ENCODE results near the gene FOXP4. TPM values are rescaled to one million over a fixed set of nuclear protein-coding genes. Genes with fewer than 3 reads are reported as not detected.

Gene FOXP4
- total RNA-seq, 1 donor from 2014 or later: 40.7 TPM

- CTCF ChIA-PET: no interaction called here
- Mint-ChIP-seq H3K36me3 (ENCODE audit: low read depth) (no peaks in the 10 kb centered on the region), H3K4me1 (no peaks in the 10 kb centered on the region), H3K9me3 (no peaks in the 10 kb centered on the region), H3K27me3 (peaks cover 27% of the 10 kb centered on the region), H3K4me3 (no peak overlapping the region), H3K27ac (no peak overlapping the region)
- intact Hi-C loops (cut with micrococcal nuclease): no loop called here
- TF ChIP-seq, protein P1, sequence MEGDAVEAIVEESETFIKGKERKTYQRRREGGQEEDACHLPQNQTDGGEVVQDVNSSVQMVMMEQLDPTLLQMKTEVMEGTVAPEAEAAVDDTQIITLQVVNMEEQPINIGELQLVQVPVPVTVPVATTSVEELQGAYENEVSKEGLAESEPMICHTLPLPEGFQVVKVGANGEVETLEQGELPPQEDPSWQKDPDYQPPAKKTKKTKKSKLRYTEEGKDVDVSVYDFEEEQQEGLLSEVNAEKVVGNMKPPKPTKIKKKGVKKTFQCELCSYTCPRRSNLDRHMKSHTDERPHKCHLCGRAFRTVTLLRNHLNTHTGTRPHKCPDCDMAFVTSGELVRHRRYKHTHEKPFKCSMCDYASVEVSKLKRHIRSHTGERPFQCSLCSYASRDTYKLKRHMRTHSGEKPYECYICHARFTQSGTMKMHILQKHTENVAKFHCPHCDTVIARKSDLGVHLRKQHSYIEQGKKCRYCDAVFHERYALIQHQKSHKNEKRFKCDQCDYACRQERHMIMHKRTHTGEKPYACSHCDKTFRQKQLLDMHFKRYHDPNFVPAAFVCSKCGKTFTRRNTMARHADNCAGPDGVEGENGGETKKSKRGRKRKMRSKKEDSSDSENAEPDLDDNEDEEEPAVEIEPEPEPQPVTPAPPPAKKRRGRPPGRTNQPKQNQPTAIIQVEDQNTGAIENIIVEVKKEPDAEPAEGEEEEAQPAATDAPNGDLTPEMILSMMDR (IDR thresholded peaks at IDR 0.05): no peak
- POLR2A ChIA-PET: interaction anchor here (0.7 kb wide), 1 partner anchor 198 kb away, joined by 5 read pairs; no protein-coding TSS in a partner anchor
- ATAC-seq (ENCODE audit: low read depth): no peak
- no peak for DNase-seq
These were observed 84.8 kb downstream of the FOXP4 start for GRCh38 chr6:41630946-41631345.

DNA sequence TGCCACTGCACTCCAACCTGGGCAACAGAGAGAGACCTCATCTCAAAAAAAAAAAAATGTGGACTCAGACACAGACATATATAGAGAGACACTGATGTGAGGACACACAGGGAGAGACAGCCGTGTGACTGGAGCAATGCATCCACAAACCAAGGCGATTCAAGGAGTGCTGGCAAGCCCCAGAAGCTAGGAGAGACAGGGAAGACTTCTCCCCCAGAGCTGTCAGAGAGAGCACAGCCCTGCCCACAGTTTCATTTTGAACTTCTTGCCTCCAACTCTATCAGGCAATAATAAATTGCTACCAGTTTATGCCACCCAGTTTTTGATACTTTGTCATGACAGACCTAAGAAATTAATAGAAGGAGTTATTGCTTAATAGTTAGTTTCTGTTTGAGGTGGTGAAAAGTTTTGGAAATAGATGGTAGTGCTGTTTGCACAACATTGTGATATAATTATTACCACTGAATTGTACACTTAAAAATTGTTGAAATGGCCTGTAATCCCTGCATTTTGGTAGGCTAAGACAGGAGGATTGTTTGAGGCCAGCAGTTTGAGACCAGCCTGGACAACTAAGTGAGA lies 87.0 kb downstream of the FOXP4 start:
- peaks cover 33% of the 10 kb centered on the region for H3K27me3 Mint-ChIP-seq
- POLR2A ChIA-PET: no interaction called here
- H3K36me3 Mint-ChIP-seq (ENCODE audit: low read depth): no peaks in the 10 kb centered on the region

GRCh38 chr6:41634657-41635056 lies 88.5 kb downstream of the FOXP4 start:
- DNase-seq: no peak
- intact Hi-C loops (cut with micrococcal nuclease): no loop called here
- no peak for ATAC-seq (ENCODE audit: low read depth)
- Mint-ChIP-seq H3K4me3 (no peak overlapping the region), H3K27ac (no peak overlapping the region), H3K9me3 (no peaks in the 10 kb centered on the region), H3K4me1 (peaks cover 10% of the 10 kb centered on the region), H3K27me3 (peaks cover 42% of the 10 kb centered on the region), H3K36me3 (ENCODE audit: low read depth) (no peaks in the 10 kb centered on the region)
- ChIA-PET POLR2A (no interaction called here), CTCF (no interaction called here)
- TF ChIP-seq, protein P1 (IDR thresholded peaks at IDR 0.05): no peak

More for the DNA sequence above, 87.0 kb downstream of the FOXP4 start:
- Mint-ChIP-seq H3K27ac (no peak overlapping the region), H3K9me3 (no peaks in the 10 kb centered on the region), H3K4me1 (peaks cover 6% of the 10 kb centered on the region), H3K4me3 (no peak overlapping the region)
- CTCF ChIA-PET: no interaction called here
- intact Hi-C loops (cut with micrococcal nuclease): no loop called here
- DNase-seq (no peak), ATAC-seq (ENCODE audit: low read depth) (no peak)
- TF ChIP-seq, protein P1 (IDR thresholded peaks at IDR 0.05): no peak

DNA sequence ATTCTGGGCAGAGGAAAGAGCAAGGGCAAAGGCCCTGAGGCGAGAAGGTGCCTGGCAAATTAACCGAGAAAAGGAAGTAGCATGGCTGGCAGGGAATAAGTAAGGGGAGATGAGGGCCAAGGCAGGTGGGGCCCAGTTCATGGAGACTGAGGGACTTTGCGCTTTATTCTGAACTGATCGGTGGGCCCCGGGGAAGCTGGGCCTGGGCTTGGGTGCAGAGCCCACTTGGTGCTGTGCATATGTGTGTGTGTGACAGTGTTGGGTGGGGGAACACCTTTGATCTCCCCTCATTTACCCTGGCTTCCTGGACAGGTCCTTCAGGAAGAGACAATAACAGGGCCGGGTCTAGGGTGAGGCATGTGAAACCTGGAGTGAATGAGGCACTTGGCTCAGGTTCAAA lies 89.2 kb downstream of the FOXP4 start:
- ChIA-PET CTCF (no interaction called here), POLR2A (no interaction called here)
- Mint-ChIP-seq H3K4me1 (peaks cover 12% of the 10 kb centered on the region), H3K36me3 (ENCODE audit: low read depth) (no peaks in the 10 kb centered on the region), H3K9me3 (no peaks in the 10 kb centered on the region), H3K4me3 (no peak overlapping the region), H3K27ac (no peak overlapping the region), H3K27me3 (peaks cover 49% of the 10 kb centered on the region)
- DNase-seq (no peak), ATAC-seq (ENCODE audit: low read depth) (no peak)
- intact Hi-C loops (cut with micrococcal nuclease): no loop called here
- TF ChIP-seq, protein P1 (IDR thresholded peaks at IDR 0.05): no peak

GRCh38 chr6:41636833-41637193 lies 90.6 kb downstream of the FOXP4 start:
- peaks cover 52% of the 10 kb centered on the region for H3K27me3 Mint-ChIP-seq
- intact Hi-C loops (cut with micrococcal nuclease): no loop called here
- ATAC-seq (ENCODE audit: low read depth): no peak
- no peaks in the 10 kb centered on the region for H3K9me3 Mint-ChIP-seq
- DNase-seq: no peak
- no peak overlapping the region for H3K27ac Mint-ChIP-seq
- H3K4me3 Mint-ChIP-seq: no peak overlapping the region
- peaks cover 12% of the 10 kb centered on the region for H3K4me1 Mint-ChIP-seq
- ChIA-PET POLR2A (no interaction called here), CTCF (no interaction called here)
- H3K36me3 Mint-ChIP-seq (ENCODE audit: low read depth): no peaks in the 10 kb centered on the region
- TF ChIP-seq, protein P1 (IDR thresholded peaks at IDR 0.05): no peak

Data from activated B cell treated with CpG ODN at 0.5 μM for 24 hours (primary cell).